ENCODE data around the gene STARD5.

DNA sequence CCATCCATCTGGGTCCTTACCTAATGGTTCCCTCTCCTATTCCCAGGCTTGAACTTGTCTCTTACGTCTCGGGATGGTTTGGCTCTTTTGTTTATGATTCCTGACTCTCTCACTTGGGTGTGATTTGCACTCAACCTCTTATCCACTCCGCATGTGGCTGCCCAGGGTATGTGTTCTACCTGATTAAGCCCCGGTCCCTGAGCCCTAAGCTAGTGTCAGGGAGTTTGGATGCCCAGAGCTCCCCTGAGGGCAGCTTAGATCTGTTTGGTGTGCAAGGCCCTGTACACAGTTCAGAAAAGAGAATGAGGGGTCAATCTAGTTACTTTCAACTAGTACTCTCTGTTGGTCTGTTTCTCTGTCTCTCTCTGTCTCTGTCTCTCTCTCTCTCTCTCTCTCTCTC is 15.9 kb upstream of the STARD5 start:
- TF ChIP-seq, protein P1, sequence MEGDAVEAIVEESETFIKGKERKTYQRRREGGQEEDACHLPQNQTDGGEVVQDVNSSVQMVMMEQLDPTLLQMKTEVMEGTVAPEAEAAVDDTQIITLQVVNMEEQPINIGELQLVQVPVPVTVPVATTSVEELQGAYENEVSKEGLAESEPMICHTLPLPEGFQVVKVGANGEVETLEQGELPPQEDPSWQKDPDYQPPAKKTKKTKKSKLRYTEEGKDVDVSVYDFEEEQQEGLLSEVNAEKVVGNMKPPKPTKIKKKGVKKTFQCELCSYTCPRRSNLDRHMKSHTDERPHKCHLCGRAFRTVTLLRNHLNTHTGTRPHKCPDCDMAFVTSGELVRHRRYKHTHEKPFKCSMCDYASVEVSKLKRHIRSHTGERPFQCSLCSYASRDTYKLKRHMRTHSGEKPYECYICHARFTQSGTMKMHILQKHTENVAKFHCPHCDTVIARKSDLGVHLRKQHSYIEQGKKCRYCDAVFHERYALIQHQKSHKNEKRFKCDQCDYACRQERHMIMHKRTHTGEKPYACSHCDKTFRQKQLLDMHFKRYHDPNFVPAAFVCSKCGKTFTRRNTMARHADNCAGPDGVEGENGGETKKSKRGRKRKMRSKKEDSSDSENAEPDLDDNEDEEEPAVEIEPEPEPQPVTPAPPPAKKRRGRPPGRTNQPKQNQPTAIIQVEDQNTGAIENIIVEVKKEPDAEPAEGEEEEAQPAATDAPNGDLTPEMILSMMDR (IDR thresholded peaks at IDR 0.05; ENCODE audit: low read depth, low read length, poor library complexity, severe bottlenecking) = no peak
- TF ChIP-seq EZH2phosphoT487 (IDR thresholded peaks at IDR 0.05; ENCODE audit: borderline replicate concordance, low read length) = no peak

Data from DOHH2 (cell line).